Breast epithelium (tissue), 4 donors: Measurements from ENCODE around the gene ALKBH6. TPM values are rescaled to one million over a fixed set of nuclear protein-coding genes. Genes with fewer than 3 reads are reported as not detected.

Experiments used
- DNase-seq, 2 donors: peaks; one replicate each; pipeline ENCODE4 v3.0.0-alpha.2; 2019; ENCODE audit warnings: low spot score in 2 of 2
- H3K27ac ChIP-seq, 2 donors: fragments of 200-600 bp; sonication (generic) in 1 of 2; one replicate each; pipeline ENCODE4 v1.5.1; 2016 to 2019; ENCODE audit warnings: mild to moderate bottlenecking in 1 of 2
- H3K27me3 ChIP-seq, 2 donors: fragments of 200-600 bp; sonication (generic) in 1 of 2; one replicate each; pipeline versions ENCODE4 v1.5.1 to v1.6.0; 2017 to 2019; ENCODE audit warnings: control low read depth in 1 of 2, mild to moderate bottlenecking in 1 of 2
- H3K36me3 ChIP-seq: fragments of 200-600 bp; one replicate; pipeline ENCODE4 v1.5.1; 2019
- H3K4me1 ChIP-seq, 2 donors: fragments of 200-600 bp; sonication (generic); one replicate each; pipeline ENCODE4 v1.5.1; 2016 to 2019; ENCODE audit warnings: control low read depth in 1 of 2
- H3K4me3 ChIP-seq, 3 donors: fragments of 200-600 bp; sonication (generic); 1 replicate in 2 of 3; 2 replicates in 1 of 3; pipeline ENCODE4 v1.5.1; 2016 to 2019; ENCODE audit warnings: mild to moderate bottlenecking in 3 of 3, moderate library complexity in 2 of 3
- H3K9me3 ChIP-seq, 2 donors: fragments of 200-600 bp; sonication (generic) in 1 of 2; one replicate each; pipeline ENCODE4 v1.5.1; 2016 to 2019; ENCODE audit warnings: control low read depth in 1 of 2
- CTCF ChIP-seq, 3 donors: fragments of 450-650 bp; IDR thresholded peaks; one replicate each; pipeline ENCODE4 v1.5.1; 2016 to 2017; ENCODE audit warnings: antibody characterized with exemption in 3 of 3, mild to moderate bottlenecking in 3 of 3, moderate library complexity in 3 of 3
- POLR2A ChIP-seq: fragments of 450-650 bp; IDR thresholded peaks from one replicate; pipeline ENCODE4 v1.6.1; 2016; ENCODE audit warnings: antibody characterized with exemption, mild to moderate bottlenecking, moderate library complexity
- POLR2AphosphoS5 ChIP-seq, 3 donors: sonication (generic); formaldehyde crosslinking; IDR thresholded peaks; one replicate each; pipeline ENCODE4 v1.6.1; 2017; ENCODE audit warnings: antibody characterized with exemption in 3 of 3
- intact Hi-C: fragments of 100-400 bp; cut with DNase I; formaldehyde crosslinking; loops from one replicate; pipeline ENCODE4 v1.15.1; 2023; ENCODE audit warnings: low total_unique reads
- total RNA-seq, 3 donors: library from RNA; depleted of rRNA; stranded (reverse); fragments of >200 nt; gene quantifications; one replicate each; pipeline ENCODE4 v1.1.0, GENCODE V29; 2016

ALKBH6 gene
- total RNA-seq, 3 donors from 2014 or later = 18.0 to 23.0 (median 20.3) TPM

- Histone ChIP-seq H3K36me3 (no peaks in the 10 kb centered on the region), H3K4me3 (no peak overlapping the region), H3K27me3 (no peaks in the 10 kb centered on the region), H3K4me1 (no peaks in the 10 kb centered on the region), H3K27ac (no peak overlapping the region), H3K9me3 (no peaks in the 10 kb centered on the region)
- DNase-seq = no peak
- intact Hi-C loops = no loop called here
- TF ChIP-seq POLR2AphosphoS5 (IDR thresholded peaks at IDR 0.05) (no peak), CTCF (IDR thresholded peaks at IDR 0.05) (no peak), POLR2A (no peak)
These were observed 10.7 kb downstream of the ALKBH6 start for GRCh38 chr19:36003284-36003683.

- no peak overlapping the region for H3K4me3 ChIP-seq
- H3K27me3 ChIP-seq = no peaks in the 10 kb centered on the region
- H3K27ac ChIP-seq = no peak overlapping the region
- TF ChIP-seq CTCF (IDR thresholded peaks at IDR 0.05) (no peak), POLR2A (no peak), POLR2AphosphoS5 (IDR thresholded peaks at IDR 0.05) (no peak)
- intact Hi-C loops = no loop called here
- no peaks in the 10 kb centered on the region for H3K36me3 ChIP-seq
- H3K9me3 ChIP-seq = no peaks in the 10 kb centered on the region
- peaks cover 0 to under 1% of the 10 kb centered on the region in 2 donors for H3K4me1 ChIP-seq
- no peak for DNase-seq
These were observed 12.4 kb downstream of the ALKBH6 start for GRCh38 chr19:36001605-36002004.

GRCh38 chr19:35996777-35997176 lies 17.2 kb downstream of the ALKBH6 start:
- DNase-seq = no peak
- H3K4me3 ChIP-seq = peak overlapping the region in 1 of 3 donors; percentile 85
- no peaks in the 10 kb centered on the region for H3K9me3 ChIP-seq
- H3K36me3 ChIP-seq = no peaks in the 10 kb centered on the region
- H3K4me1 ChIP-seq = peaks cover 5 to 7% of the 10 kb centered on the region in 2 donors
- TF ChIP-seq POLR2AphosphoS5 (IDR thresholded peaks at IDR 0.05) (no peak), POLR2A (no peak), CTCF (IDR thresholded peaks at IDR 0.05) (no peak)
- H3K27ac ChIP-seq = peak overlapping the region; percentile 64 to 85
- intact Hi-C loops = no loop called here
- no peaks in the 10 kb centered on the region for H3K27me3 ChIP-seq

- Histone ChIP-seq H3K36me3 (no peaks in the 10 kb centered on the region), H3K4me1 (peaks cover 5 to 7% of the 10 kb centered on the region in 2 donors), H3K4me3 (peak within 1 kb of the TSS; percentile 61 to 98 (median 85)), H3K27me3 (no peaks in the 10 kb centered on the region), H3K27ac (peak within 1 kb of the TSS; percentile 64 to 85), H3K9me3 (no peaks in the 10 kb centered on the region)
- TF ChIP-seq POLR2AphosphoS5 (IDR thresholded peaks at IDR 0.05) (peak; percentile 82 to 93 (median 88)), CTCF (IDR thresholded peaks at IDR 0.05) (no peak), POLR2A (peak; percentile 76)
- peak; percentile 93 to 96 for DNase-seq
- intact Hi-C loops = no loop called here
These were observed 18.7 kb downstream of the ALKBH6 start, which contains the start of gene SDHAF1 for GRCh38 chr19:35995048-35995993. TSS of gene SDHAF1 (plus strand) at chr19:35995188. CDS start at chr19:35995275, 87 bp downstream.
